Fibroblast of lung (primary cell): ENCODE results near the gene FAM222A. TPM values are rescaled to one million over a fixed set of nuclear protein-coding genes. Genes with fewer than 3 reads are reported as not detected.

Experiments
- DNase-seq, 2 donors: peaks; one replicate each; pipeline versions ENCODE4 v3.0.0 to v3.0.0-alpha.2; 2010; ENCODE audit warnings: low read depth in 2 of 2
- H2AFZ ChIP-seq: 2 replicates; pipeline ENCODE4 v1.5.1; 2012; ENCODE audit warnings: low read length, control low read depth, inconsistent platforms
- H3K27ac ChIP-seq: 2 replicates; pipeline ENCODE4 v1.5.1; 2011; ENCODE audit warnings: low read length, control low read depth; ENCODE audit not compliant: insufficient read depth
- H3K27me3 ChIP-seq: 2 replicates; pipeline ENCODE4 v1.5.1; 2011; ENCODE audit warnings: mild to moderate bottlenecking, low read length; ENCODE audit not compliant: control insufficient read depth, insufficient read depth
- H3K36me3 ChIP-seq: 2 replicates; pipeline ENCODE4 v1.5.1; 2011; ENCODE audit warnings: low read length; ENCODE audit not compliant: control insufficient read depth, insufficient read depth
- H3K4me1 ChIP-seq: 2 replicates; pipeline ENCODE4 v1.5.1; 2011; ENCODE audit warnings: low read length; ENCODE audit not compliant: control insufficient read depth, insufficient read depth; ENCODE audit errors: extremely low read depth
- H3K4me2 ChIP-seq: 2 replicates; pipeline ENCODE4 v1.5.1; 2011; ENCODE audit warnings: low read length, control low read depth; ENCODE audit not compliant: insufficient read depth; ENCODE audit errors: extremely low read depth
- H3K4me3 ChIP-seq, 4 experiments: fragments of 200-600 bp in 1 of 4; sonication (generic) in 1 of 4; replicated peaks in 1 of 4; 2 replicates each; pipeline ENCODE4 v1.5.1; 2011 to 2016; ENCODE audit warnings: low read length in 4 of 4, low read depth in 3 of 4, mild to moderate bottlenecking in 3 of 4, control low read depth in 2 of 4, inconsistent platforms in 1 of 4, mixed read lengths in 1 of 4; ENCODE audit not compliant: insufficient read depth in 1 of 4; ENCODE audit errors: control extremely low read depth in 1 of 4
- H3K79me2 ChIP-seq: 2 replicates; pipeline ENCODE4 v1.5.1; 2012; ENCODE audit warnings: mild to moderate bottlenecking, low read length, inconsistent platforms; ENCODE audit not compliant: control insufficient read depth, insufficient read depth
- H3K9ac ChIP-seq: 2 replicates; pipeline ENCODE4 v1.5.1; 2011; ENCODE audit warnings: mild to moderate bottlenecking, low read length, control low read depth; ENCODE audit not compliant: insufficient read depth
- H3K9me3 ChIP-seq: 2 replicates; pipeline ENCODE4 v1.5.1; 2012; ENCODE audit warnings: low read depth, low read length; ENCODE audit not compliant: control insufficient read depth, insufficient read depth
- H4K20me1 ChIP-seq: 2 replicates; pipeline ENCODE4 v1.5.1; 2011; ENCODE audit warnings: low read length; ENCODE audit not compliant: control insufficient read depth, insufficient read depth; ENCODE audit errors: extremely low read depth
- CTCF ChIP-seq, 2 donors: IDR thresholded peaks in 1 of 2; conservative IDR thresholded peaks in 1 of 2; 1 replicate in 1 of 2; 2 replicates in 1 of 2; pipeline ENCODE4 v1.5.1; 2011 to 2012; ENCODE audit warnings: low read length in 2 of 2, control low read depth in 1 of 2, inconsistent platforms in 1 of 2, low read depth in 1 of 2, mild to moderate bottlenecking in 1 of 2
- EZH2 ChIP-seq: IDR thresholded peaks from 2 replicates; pipeline ENCODE4 v1.5.1; 2012; ENCODE audit warnings: low read length, control low read depth, mild to moderate bottlenecking; ENCODE audit errors: missing control alignments
- polyA plus RNA-seq, 2 donors: library from polyadenylated mRNA; depleted of rRNA in 1 of 2; stranded (reverse) in 1 of 2; unstranded in 1 of 2; fragments of >200 nt; gene quantifications; 2 replicates each; pipeline ENCODE4 v1.2.1, GENCODE V29; 2011 to 2012; ENCODE audit warnings: missing spikeins in 1 of 2
- total RNA-seq: library from RNA; depleted of rRNA; stranded (reverse); fragments of >200 nt; gene quantifications from 2 replicates; pipeline ENCODE4 v1.2.1, GENCODE V29; 2014

The FAM222A gene
- total and polyA plus RNA-seq, 2 donors (not counting 1 experiment from before 2014, with no cell fraction given), result 0.05 TPM; not detected in 1

- DNase-seq, result no peak
- Histone ChIP-seq H4K20me1 (no peaks in the 10 kb centered on the region), H3K4me3 (no peak overlapping the region), H3K79me2 (no peaks in the 10 kb centered on the region), H3K9me3 (no peaks in the 10 kb centered on the region), H3K9ac (no peak overlapping the region), H3K36me3 (no peaks in the 10 kb centered on the region), H3K27me3 (no peaks in the 10 kb centered on the region), H3K4me1 (no peaks in the 10 kb centered on the region), H3K27ac (no peak overlapping the region), H3K4me2 (no peak overlapping the region), H2AFZ (no peak overlapping the region)
- TF ChIP-seq CTCF (conservative IDR thresholded peaks at IDR 0.05 in 1 of 2, IDR thresholded peaks at IDR 0.05 in 1 of 2; ENCODE audit: low read depth in 1 of 2, low read length in 2 of 2), result no peak
Measured at GRCh38 chr12:109753959-109754358, 40.3 kb downstream of the FAM222A start.

GRCh38 chr12:109756457-109756856 is 42.8 kb downstream of the FAM222A start:
- H4K20me1 ChIP-seq, result no peaks in the 10 kb centered on the region
- no peak for TF ChIP-seq EZH2
- TF ChIP-seq CTCF (conservative IDR thresholded peaks at IDR 0.05 in 1 of 2, IDR thresholded peaks at IDR 0.05 in 1 of 2; ENCODE audit: low read depth in 1 of 2, low read length in 2 of 2), result no peak
- DNase-seq, result no peak
- no peaks in the 10 kb centered on the region for H3K4me1 ChIP-seq
- no peak overlapping the region for H3K4me3 ChIP-seq
- no peak overlapping the region for H3K27ac ChIP-seq
- no peak overlapping the region for H3K4me2 ChIP-seq
- H3K9ac ChIP-seq, result no peak overlapping the region
- no peaks in the 10 kb centered on the region for H3K36me3 ChIP-seq
- H3K27me3 ChIP-seq, result no peaks in the 10 kb centered on the region
- no peak overlapping the region for H2AFZ ChIP-seq
- H3K79me2 ChIP-seq, result no peaks in the 10 kb centered on the region
- no peaks in the 10 kb centered on the region for H3K9me3 ChIP-seq

DNA sequence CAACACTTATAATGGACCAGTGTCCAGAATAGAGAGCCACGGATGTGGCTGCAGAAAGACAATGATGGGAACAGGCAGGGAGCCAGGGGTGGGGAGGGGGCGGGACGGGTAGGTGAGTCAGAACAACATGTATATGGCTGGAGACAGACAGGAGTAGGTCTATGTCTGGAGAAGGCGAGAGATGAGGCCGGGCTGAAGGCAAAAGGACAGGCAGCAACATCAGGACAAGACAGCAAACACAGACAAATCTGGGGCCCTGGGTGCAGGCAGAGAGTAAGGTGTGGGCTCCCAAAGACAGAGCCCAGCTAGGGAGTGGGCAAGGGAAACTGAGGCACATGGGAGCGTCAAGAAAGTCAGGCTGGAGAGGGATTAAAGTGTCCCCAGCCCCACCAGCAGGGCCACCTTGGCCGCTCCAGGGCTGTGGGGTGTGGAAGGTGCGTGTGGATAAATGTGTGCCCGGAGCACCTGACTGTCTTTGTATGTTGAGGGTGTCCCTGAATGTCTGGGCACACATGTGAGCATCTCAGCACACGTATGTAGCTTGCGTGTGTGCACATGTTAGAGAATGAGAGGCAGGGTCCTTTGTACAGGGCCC is 44.1 kb downstream of the FAM222A start:
- H3K27me3 ChIP-seq, result no peaks in the 10 kb centered on the region
- no peak for TF ChIP-seq CTCF (conservative IDR thresholded peaks at IDR 0.05 in 1 of 2, IDR thresholded peaks at IDR 0.05 in 1 of 2; ENCODE audit: low read depth in 1 of 2, low read length in 2 of 2)
- no peak for TF ChIP-seq EZH2

More for the DNA sequence above, 44.1 kb downstream of the FAM222A start:
- H3K36me3 ChIP-seq, result no peaks in the 10 kb centered on the region
- H3K4me3 ChIP-seq, result no peak overlapping the region
- no peaks in the 10 kb centered on the region for H3K4me1 ChIP-seq
- no peak overlapping the region for H3K9ac ChIP-seq
- no peaks in the 10 kb centered on the region for H4K20me1 ChIP-seq
- H3K79me2 ChIP-seq, result no peaks in the 10 kb centered on the region
- H2AFZ ChIP-seq, result no peak overlapping the region
- no peak overlapping the region for H3K27ac ChIP-seq
- H3K9me3 ChIP-seq, result no peaks in the 10 kb centered on the region
- DNase-seq, result no peak
- H3K4me2 ChIP-seq, result no peak overlapping the region
